Pancreas (tissue), 10 donors: ENCODE results near the gene BRMS1. TPM values are rescaled to one million over a fixed set of nuclear protein-coding genes. Genes with fewer than 3 reads are reported as not detected.
"Not testable (repeated sequence)": the region's sequence is repeated elsewhere in the genome, so short reads cannot be mapped to it uniquely, and the experiment has no call there.

Experiments
- ATAC-seq, 4 donors: fragments of 200-7000 bp; cut with Tn5 transposase; one replicate each; pipeline versions ENCODE4 v1.8.0 to v1.9.1; 2020; ENCODE audit warnings: mild to moderate bottlenecking in 4 of 4, moderate library complexity in 4 of 4
- DNase-seq, 6 donors: peaks; one replicate each; pipeline ENCODE4 v3.0.0-alpha.2; 2020
- FAIRE-seq: peaks from 2 replicates; lab custom pipeline; 2012; peaks lifted over from hg19 to GRCh38; lab: Jason Lieb, UNC
- H3K27ac ChIP-seq, 4 donors: fragments of 200-600 bp; sonication (generic); 1 replicate in 3 of 4; 2 replicates in 1 of 4; pipeline versions ENCODE4 v1.5.0 to v1.8.0; 2020
- H3K27me3 ChIP-seq, 4 donors: fragments of 200-600 bp; one replicate each; pipeline ENCODE4 v1.8.0; 2021
- H3K36me3 ChIP-seq, 3 donors: fragments of 200-600 bp; sonication (generic) in 1 of 3; one replicate each; pipeline versions ENCODE4 v1.5.0 to v1.8.0; 2020 to 2021
- H3K4me1 ChIP-seq, 3 donors: fragments of 200-600 bp; one replicate each; pipeline ENCODE4 v1.8.0; 2021
- H3K4me3 ChIP-seq, 4 donors: fragments of 200-600 bp; sonication (generic) in 2 of 4; one replicate each; pipeline versions ENCODE4 v1.5.0 to v1.8.0; 2020 to 2021
- H3K9me3 ChIP-seq, 4 donors: fragments of 200-600 bp; one replicate each; pipeline ENCODE4 v1.8.0; 2021
- WGBS, 2 donors: extraction: QIAGEN DNeasy Blood & Tissue Kit; methylation state at CpG; one replicate each; pipeline ENCODE4 v1.1.7; 2013; 5-methylcytosine and 5-hydroxymethylcytosine counted together
- intact Hi-C, 3 donors: fragments of 100-400 bp; cut with DNase I; formaldehyde crosslinking; loops; one replicate each; pipeline versions ENCODE4 v1.11.1 to v1.14.2; 2022
- polyA plus RNA-seq, 2 donors: library from polyadenylated mRNA; stranded (reverse); fragments of 200-250 nt; gene quantifications; one replicate each; pipeline ENCODE4 v1.2.3, GENCODE V29; 2013
- total RNA-seq, 6 donors: library from RNA; stranded (reverse); fragmentation: NEBNext Ultra II Directional in 4 of 6; extraction: Animal tissue kit (Norgen Biotek cat#: 25700) in 4 of 6; gene quantifications; one replicate each; pipeline versions ENCODE4 v1.2.1 to v1.2.4, GENCODE V29; 2021 to 2023
- TF ChIP-seq, protein P1 (sequence below), 4 donors: fragments of 200-600 bp; sonication (generic) in 3 of 4; IDR thresholded peaks; one replicate each; pipeline versions ENCODE4 v1.5.0 to v1.8.0; 2021; ENCODE audit warnings: antibody characterized with exemption in 4 of 4
- donor health status: healthy with polysubstance abuse.
- donor health status: DM: no; HTN: no; CAD: no; lungs with moderate emphysema.
- donor health status: DM: no; HTN: no; CAD: no.
- donor health status: control.
- donor health status: control.
- donor health status: Bipolar disorder and iron deficiency.
- donor health status: DM: yes; HTN: yes; CAD: no.
- donor health status: DM: no; HTN: no; CAD: no.
- donor health status: DM: no; HTN: no; CAD: no.
- donor health status: DM: yes; HTN: yes; CAD: no.

Gene BRMS1
- total and polyA plus RNA-seq, 8 donors, result 14.3 to 65.0 (median 21.2) TPM

DNA sequence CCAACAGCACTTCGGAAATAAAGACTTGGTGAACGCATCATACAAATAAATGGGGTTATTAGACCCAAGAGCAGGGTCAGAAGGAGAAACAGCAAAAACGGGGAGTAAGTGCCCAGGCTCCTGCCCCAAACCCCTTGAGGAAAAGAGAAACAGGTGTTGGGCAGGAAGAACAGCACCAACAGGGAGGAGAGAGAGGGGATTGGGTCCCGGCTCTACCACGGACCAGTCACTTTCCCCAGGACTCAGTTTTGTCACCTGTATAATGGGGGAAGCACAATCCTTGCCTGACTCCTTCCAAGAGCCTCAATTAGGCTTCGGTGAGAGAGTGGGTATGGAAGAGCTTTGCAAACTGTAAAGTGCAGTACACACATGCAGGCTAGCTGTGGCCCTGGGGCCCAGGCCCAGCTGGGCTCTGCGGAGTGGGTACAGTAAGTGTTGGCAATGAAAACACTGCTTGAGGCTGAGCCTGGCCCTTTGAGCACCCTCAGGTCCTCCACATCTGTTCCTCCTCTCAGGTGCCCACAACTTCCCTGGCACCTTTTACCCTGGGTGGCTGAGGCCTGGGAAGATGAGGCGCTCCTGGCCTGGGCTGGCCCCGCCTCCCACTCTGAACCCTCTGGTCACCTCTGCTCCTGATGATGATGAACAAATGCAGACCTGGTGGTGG, 17.7 kb upstream of the BRMS1 start:
- ATAC-seq, result no peak
- no peaks in the 10 kb centered on the region for H3K27me3 ChIP-seq
- H3K36me3 ChIP-seq, result no peaks in the 10 kb centered on the region
- 83 to 89% methylated on average over 8 to 9 of the region's 9 CpGs for WGBS, 2 donors
- H3K9me3 ChIP-seq, result no peaks in the 10 kb centered on the region
- no peak for FAIRE-seq
- peak in 1 of 6 donors; percentile 12 for DNase-seq
- no peak overlapping the region for H3K27ac ChIP-seq
- H3K4me3 ChIP-seq, result no peak overlapping the region
- intact Hi-C loops, result no loop called here
- TF ChIP-seq, protein P1, sequence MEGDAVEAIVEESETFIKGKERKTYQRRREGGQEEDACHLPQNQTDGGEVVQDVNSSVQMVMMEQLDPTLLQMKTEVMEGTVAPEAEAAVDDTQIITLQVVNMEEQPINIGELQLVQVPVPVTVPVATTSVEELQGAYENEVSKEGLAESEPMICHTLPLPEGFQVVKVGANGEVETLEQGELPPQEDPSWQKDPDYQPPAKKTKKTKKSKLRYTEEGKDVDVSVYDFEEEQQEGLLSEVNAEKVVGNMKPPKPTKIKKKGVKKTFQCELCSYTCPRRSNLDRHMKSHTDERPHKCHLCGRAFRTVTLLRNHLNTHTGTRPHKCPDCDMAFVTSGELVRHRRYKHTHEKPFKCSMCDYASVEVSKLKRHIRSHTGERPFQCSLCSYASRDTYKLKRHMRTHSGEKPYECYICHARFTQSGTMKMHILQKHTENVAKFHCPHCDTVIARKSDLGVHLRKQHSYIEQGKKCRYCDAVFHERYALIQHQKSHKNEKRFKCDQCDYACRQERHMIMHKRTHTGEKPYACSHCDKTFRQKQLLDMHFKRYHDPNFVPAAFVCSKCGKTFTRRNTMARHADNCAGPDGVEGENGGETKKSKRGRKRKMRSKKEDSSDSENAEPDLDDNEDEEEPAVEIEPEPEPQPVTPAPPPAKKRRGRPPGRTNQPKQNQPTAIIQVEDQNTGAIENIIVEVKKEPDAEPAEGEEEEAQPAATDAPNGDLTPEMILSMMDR (IDR thresholded peaks at IDR 0.05), result no peak
- H3K4me1 ChIP-seq, result no peaks in the 10 kb centered on the region

DNA sequence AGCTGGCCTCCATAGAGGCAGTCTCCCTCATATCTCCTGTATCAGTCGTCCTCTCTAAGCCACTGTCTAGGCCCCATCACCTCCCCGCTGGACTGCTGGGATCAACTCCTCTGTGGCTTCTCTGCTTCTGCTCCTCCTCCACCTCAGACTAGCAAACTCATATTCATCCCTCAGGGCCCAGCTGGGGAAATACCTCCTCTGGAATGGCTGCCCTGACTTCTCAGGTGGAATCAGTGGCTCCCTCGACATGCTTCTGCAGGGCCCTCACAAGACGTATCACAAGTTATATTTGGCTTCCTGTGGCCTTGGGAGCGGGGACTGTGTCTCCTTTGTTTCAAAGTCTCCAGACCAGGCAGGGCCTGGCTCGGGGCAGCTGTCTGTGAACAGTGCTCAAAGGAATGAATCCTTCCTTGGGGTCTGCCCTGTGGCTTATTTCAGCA, 16.6 kb upstream of the BRMS1 start:
- no peaks in the 10 kb centered on the region for H3K4me1 ChIP-seq
- no peak for ATAC-seq
- TF ChIP-seq, protein P1 (IDR thresholded peaks at IDR 0.05), result no peak
- H3K9me3 ChIP-seq, result no peaks in the 10 kb centered on the region
- H3K4me3 ChIP-seq, result no peak overlapping the region
- no peak for FAIRE-seq
- WGBS, 2 donors, result 48 to 50% methylated on average over 6 of the region's 6 CpGs
- H3K27ac ChIP-seq, result no peak overlapping the region
- no peaks in the 10 kb centered on the region for H3K36me3 ChIP-seq
- peak in 1 of 6 donors; percentile 50 for DNase-seq
- H3K27me3 ChIP-seq, result no peaks in the 10 kb centered on the region
- intact Hi-C loops, result no loop called here

DNA sequence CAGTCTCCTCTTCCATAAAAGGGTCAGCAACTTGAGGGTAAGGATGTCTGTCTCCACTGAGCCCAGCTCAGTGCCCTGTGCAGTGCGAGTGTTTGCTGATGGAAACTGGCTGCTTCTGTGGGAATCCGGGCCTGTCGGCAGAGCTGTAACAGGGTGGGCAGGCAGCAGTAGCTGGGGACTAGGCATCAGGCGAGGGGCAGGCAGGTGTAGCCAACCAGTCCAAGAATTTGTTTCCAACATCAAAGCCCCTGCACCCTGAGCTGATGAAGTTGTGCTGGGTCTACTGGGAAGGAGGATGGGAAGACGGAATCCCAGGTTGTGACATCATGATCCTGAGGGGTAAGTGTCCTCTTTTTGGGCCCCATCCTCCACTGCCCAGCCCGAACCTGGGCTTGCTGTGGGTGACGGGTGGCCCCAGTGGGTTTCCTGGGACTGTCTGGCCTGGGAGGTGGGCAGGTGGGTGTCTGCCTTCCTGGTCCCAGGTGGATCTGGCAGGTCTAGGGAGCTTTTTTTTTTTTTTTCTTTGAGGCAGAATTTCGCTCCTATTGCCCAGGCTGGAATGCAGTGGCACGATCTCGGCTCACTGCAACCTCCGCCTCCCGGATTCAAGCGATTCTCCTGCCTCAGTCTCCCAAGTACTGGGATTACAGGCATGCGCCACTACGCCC, 15.6 kb upstream of the BRMS1 start:
- Histone ChIP-seq H3K9me3 (no peaks in the 10 kb centered on the region), H3K4me1 (no peaks in the 10 kb centered on the region), H3K36me3 (no peaks in the 10 kb centered on the region), H3K4me3 (no peak overlapping the region), H3K27ac (no peak overlapping the region), H3K27me3 (no peaks in the 10 kb centered on the region)
- TF ChIP-seq, protein P1 (IDR thresholded peaks at IDR 0.05), result no peak
- 95% methylated on average over 15 of the region's 15 CpGs for WGBS, 2 donors
- ATAC-seq, result no peak
- peak in 1 of 6 donors; percentile 29 for DNase-seq
- no peak for FAIRE-seq
- intact Hi-C loops, result no loop called here

DNA sequence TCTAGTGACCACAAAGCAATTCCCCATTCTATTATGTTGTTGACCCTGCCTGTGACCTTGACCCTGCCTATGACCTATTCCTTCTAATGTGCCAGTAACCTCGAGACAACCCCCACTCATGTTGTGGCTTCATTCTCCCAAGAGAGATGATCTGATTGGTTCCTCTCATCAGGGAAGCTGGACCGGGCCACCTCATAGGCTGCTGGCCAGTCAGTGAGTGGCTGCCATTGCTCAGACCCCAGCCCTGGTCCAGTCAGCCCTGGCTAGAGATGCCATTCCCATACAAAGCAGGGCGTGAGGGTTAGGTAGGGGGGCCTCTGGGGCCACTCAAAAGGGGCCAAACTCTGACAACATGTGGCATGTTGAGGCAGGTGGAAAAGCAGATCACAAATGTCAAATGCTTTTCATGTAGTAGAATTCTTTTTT, 14.8 kb upstream of the BRMS1 start:
- intact Hi-C loops, result no loop called here
- no peaks in the 10 kb centered on the region for H3K4me1 ChIP-seq
- peak in 1 of 6 donors; percentile 40 for DNase-seq
- no peaks in the 10 kb centered on the region for H3K27me3 ChIP-seq
- H3K27ac ChIP-seq, result no peak overlapping the region
- H3K9me3 ChIP-seq, result no peaks in the 10 kb centered on the region
- no peak overlapping the region for H3K4me3 ChIP-seq
- TF ChIP-seq, protein P1 (IDR thresholded peaks at IDR 0.05), result no peak
- H3K36me3 ChIP-seq, result no peaks in the 10 kb centered on the region
- FAIRE-seq, result no peak
- ATAC-seq, result no peak
- WGBS, 2 donors, result 67 to 79% methylated on average over 3 of the region's 3 CpGs

DNA sequence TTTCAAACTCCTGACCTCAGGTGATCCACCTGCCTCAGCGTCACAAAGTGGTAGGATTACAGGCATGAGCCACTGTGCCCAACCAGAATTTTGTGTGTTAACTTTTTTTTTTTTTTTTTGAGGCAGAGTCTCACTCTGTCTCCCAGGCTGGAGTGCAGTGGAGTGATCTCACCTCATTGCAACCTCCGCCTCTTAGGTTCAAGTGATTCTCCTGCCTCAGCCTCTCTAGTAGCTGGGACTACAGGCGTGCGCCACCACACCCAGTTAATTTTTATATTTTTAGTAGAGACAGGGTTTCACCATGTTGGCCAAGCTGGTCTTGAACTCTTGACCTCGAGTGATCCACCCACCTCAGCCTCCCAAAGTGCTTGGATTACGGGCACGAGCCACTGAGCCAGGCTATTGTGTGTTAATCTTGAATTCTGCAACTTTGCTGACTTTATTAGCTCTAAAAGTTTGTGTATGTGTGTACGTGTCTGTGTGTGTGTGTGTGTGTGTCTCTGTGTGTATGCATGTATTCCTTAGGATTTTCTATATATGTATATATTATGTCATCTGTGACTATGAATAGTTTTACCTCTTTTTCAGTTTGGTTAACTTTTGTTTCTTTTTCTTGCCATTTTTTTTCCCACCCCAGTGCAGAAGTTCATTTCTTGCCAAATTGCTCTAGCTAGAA, 5.8 kb upstream of the BRMS1 start:
- DNase-seq (peak in 2 of 6 donors; percentile 15 to 22), ATAC-seq (peak in 2 of 4 donors; percentile 0 to 1)
- intact Hi-C loops, FAIRE-seq, H3K27me3 ChIP-seq, H3K36me3 ChIP-seq, H3K9me3 ChIP-seq: not testable (repeated sequence)
- peak overlapping the region; percentile 28 to 93 (median 84) for H3K27ac ChIP-seq
- 46 to 48% methylated on average over 8 of the region's 8 CpGs for WGBS, 2 donors
- peak overlapping the region in 1 of 4 donors; percentile 11 for H3K4me3 ChIP-seq
- H3K4me1 ChIP-seq, result peaks cover 8 to 38% (median 24%) of the 10 kb centered on the region in 3 donors
